ENCODE measurements around the gene TLR6. TPM values are rescaled to one million over a fixed set of nuclear protein-coding genes. Genes with fewer than 3 reads are reported as not detected.

The TLR6 gene
- total and polyA plus RNA-seq, 2 experiments from 2014 or later: 0.36 to 0.76 TPM

DNA sequence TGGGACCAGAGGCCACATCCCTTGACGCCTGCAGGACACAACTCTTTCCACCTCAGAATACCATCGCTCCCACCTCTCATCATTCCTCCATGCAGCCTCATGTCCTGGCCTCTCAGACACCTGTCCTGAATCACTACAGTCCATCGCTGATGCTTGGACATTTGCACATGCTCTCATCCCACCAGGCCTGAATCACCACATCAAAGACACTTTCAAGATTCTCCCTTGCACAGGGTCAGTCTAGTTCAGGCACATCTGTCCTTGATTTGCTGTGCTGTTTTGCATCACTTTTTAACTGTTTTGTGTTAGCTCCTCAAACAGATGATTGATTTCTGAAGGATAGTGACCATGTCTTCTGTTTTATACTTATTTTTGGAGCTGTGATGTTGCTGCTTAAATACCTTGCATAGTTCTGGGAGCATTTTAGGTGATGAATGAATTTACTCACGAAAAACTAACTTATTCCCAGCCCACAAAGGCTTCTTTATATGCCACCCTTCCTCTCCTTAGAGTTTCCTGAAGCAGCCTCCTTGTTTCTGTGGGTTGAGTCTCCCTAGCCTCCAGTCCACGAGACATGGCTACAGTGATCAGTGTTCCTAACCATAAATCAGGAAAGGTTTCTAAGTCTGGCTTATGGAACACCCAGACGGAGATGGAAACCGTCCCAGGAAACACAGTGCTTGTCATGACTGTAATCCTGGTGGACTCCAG is 13.6 kb upstream of the TLR6 start:
- 30 to 32% methylated on average over 7 of the region's 7 CpGs for WGBS, 2 experiments (ENCODE audit: low coverage in 1 of 2, low lambda C conversion rate in 2 of 2, missing lambda C conversion rate in 2 of 2)
- H3K4me1 ChIP-seq (ENCODE audit: insufficient read depth): peaks cover 63% of the 10 kb centered on the region
- H3K27ac ChIP-seq: peak overlapping the region; percentile 97
- DNase-seq: peak; percentile 57
- peaks cover 10% of the 10 kb centered on the region; the same call in 1 of the 2 replicates for H3K36me3 ChIP-seq (ENCODE audit: low read depth)
- H3F3A ChIP-seq (ENCODE audit: insufficient read depth): peaks cover 44% of the 10 kb centered on the region
- peak overlapping the region; percentile 90; the same call in 1 of the 2 replicates for H3K4me3 ChIP-seq
- peak overlapping the region; percentile 100 for H3K9ac ChIP-seq
- H3K27me3 ChIP-seq (replicated peaks; ENCODE audit: insufficient read depth): no peaks in the 10 kb centered on the region
- no peaks in the 10 kb centered on the region for H3K9me2 ChIP-seq (ENCODE audit: insufficient read depth)
- TF ChIP-seq EZH2 (IDR thresholded peaks at IDR 0.05; ENCODE audit: insufficient read depth, poor library complexity, severe bottlenecking): no peak
- TF ChIP-seq EZH2phosphoT487 (IDR thresholded peaks at IDR 0.05; ENCODE audit: insufficient read depth, low read depth): no peak
- peaks cover 75% of the 10 kb centered on the region for H3K79me2 ChIP-seq (ENCODE audit: insufficient read depth)
- in situ Hi-C loops (cut with MboI): no loop called here
- H4K20me1 ChIP-seq (ENCODE audit: insufficient read depth): peaks cover 15% of the 10 kb centered on the region; the same call in 1 of the 2 replicates
- H3K4me2 ChIP-seq (ENCODE audit: unreplicated experiment): peak overlapping the region; percentile 97
- H2AFZ ChIP-seq: no peak overlapping the region
- H3K9me3 ChIP-seq (ENCODE audit: low read depth): no peaks in the 10 kb centered on the region

GRCh38 chr4:38869511-38869910 is 12.9 kb upstream of the TLR6 start:
- peaks cover 44% of the 10 kb centered on the region for H3F3A ChIP-seq (ENCODE audit: insufficient read depth)
- peak overlapping the region; percentile 90 for H3K4me3 ChIP-seq
- peak; percentile 68 for DNase-seq
- peaks cover 10% of the 10 kb centered on the region; the same call in 1 of the 2 replicates for H3K36me3 ChIP-seq (ENCODE audit: low read depth)
- no peaks in the 10 kb centered on the region for H3K9me2 ChIP-seq (ENCODE audit: insufficient read depth)
- no peak for TF ChIP-seq EZH2 (IDR thresholded peaks at IDR 0.05; ENCODE audit: insufficient read depth, poor library complexity, severe bottlenecking)
- no peak for TF ChIP-seq EZH2phosphoT487 (IDR thresholded peaks at IDR 0.05; ENCODE audit: insufficient read depth, low read depth)
- in situ Hi-C loops (cut with MboI): no loop called here
- peaks cover 68% of the 10 kb centered on the region for H3K79me2 ChIP-seq (ENCODE audit: insufficient read depth)
- H3K4me1 ChIP-seq (ENCODE audit: insufficient read depth): peaks cover 59% of the 10 kb centered on the region
- peak overlapping the region; percentile 100 for H3K9ac ChIP-seq
- 36 to 40% methylated on average over 2 of the region's 2 CpGs for WGBS, 2 experiments (ENCODE audit: low coverage in 1 of 2, low lambda C conversion rate in 2 of 2, missing lambda C conversion rate in 2 of 2)
- peak overlapping the region; percentile 97 for H3K27ac ChIP-seq
- H2AFZ ChIP-seq: no peak overlapping the region
- H3K27me3 ChIP-seq (replicated peaks; ENCODE audit: insufficient read depth): no peaks in the 10 kb centered on the region
- H4K20me1 ChIP-seq (ENCODE audit: insufficient read depth): peaks cover 9% of the 10 kb centered on the region; the same call in 1 of the 2 replicates
- H3K4me2 ChIP-seq (ENCODE audit: unreplicated experiment): peak overlapping the region; percentile 97
- no peaks in the 10 kb centered on the region for H3K9me3 ChIP-seq (ENCODE audit: low read depth)

- peak overlapping the region; percentile 100 for H3K9ac ChIP-seq
- no peak overlapping the region for H2AFZ ChIP-seq
- H3K27me3 ChIP-seq (replicated peaks; ENCODE audit: insufficient read depth): no peaks in the 10 kb centered on the region
- peaks cover 6% of the 10 kb centered on the region; the same call in 1 of the 2 replicates for H4K20me1 ChIP-seq (ENCODE audit: insufficient read depth)
- H3K36me3 ChIP-seq (ENCODE audit: low read depth): peaks cover 7% of the 10 kb centered on the region; the same call in 1 of the 2 replicates
- no peak for TF ChIP-seq EZH2 (IDR thresholded peaks at IDR 0.05; ENCODE audit: insufficient read depth, poor library complexity, severe bottlenecking)
- no peak for TF ChIP-seq EZH2phosphoT487 (IDR thresholded peaks at IDR 0.05; ENCODE audit: insufficient read depth, low read depth)
- H3F3A ChIP-seq (ENCODE audit: insufficient read depth): peaks cover 41% of the 10 kb centered on the region
- in situ Hi-C loops (cut with MboI): no loop called here
- H3K79me2 ChIP-seq (ENCODE audit: insufficient read depth): peaks cover 56% of the 10 kb centered on the region
- DNase-seq: peak; percentile 72
- peak overlapping the region; percentile 97 for H3K4me2 ChIP-seq (ENCODE audit: unreplicated experiment)
- 1% methylated on average over 27 to 28 of the region's 30 CpGs for WGBS, 2 experiments (ENCODE audit: low coverage in 1 of 2, low lambda C conversion rate in 2 of 2, missing lambda C conversion rate in 2 of 2)
- peak overlapping the region; percentile 90 for H3K4me3 ChIP-seq
- H3K9me2 ChIP-seq (ENCODE audit: insufficient read depth): no peaks in the 10 kb centered on the region
- H3K9me3 ChIP-seq (ENCODE audit: low read depth): no peaks in the 10 kb centered on the region
- peaks cover 50% of the 10 kb centered on the region for H3K4me1 ChIP-seq (ENCODE audit: insufficient read depth)
- H3K27ac ChIP-seq: peak overlapping the region; percentile 97
Observed at GRCh38 chr4:38868059-38868960, 11.7 kb upstream of the TLR6 start.

DNA sequence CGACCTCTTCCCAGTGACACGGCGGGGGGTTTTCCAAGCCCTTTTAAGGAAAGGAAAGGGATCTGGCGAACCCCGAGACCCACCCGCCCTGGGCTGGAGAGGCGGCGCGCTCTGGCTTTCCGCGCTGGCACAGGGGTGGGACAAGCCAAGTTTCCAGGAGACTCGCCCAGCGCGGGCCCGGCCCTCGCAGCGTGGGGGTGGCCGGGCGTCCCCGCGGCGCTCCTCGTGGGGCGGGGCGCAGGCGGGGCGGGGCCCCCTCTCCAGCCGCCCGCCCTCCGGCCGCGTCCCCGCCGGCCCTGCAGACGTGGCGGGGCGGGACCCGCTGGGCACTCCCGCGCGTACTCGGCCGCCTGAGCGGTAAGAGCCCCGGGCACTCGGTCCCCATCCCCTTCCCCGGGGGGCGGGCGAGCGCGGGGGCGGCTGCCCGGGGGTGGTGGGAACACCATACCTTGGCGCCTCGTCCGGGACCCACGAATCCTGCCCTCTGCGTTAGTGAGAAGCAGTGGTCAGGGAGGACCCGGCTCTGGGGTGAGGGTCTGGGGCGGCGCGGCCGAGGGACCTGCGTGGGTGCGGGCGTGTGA is 11.0 kb upstream of the TLR6 start, which contains the start of gene FAM114A1:
Gene FAM114A1, plus strand, starts transcription at position 329 of the 581 bp plus-strand sequence. CDS start 10,273 bp downstream, outside the sequence.
- peak; percentile 95 for DNase-seq
- no peaks in the 10 kb centered on the region for H3K27me3 ChIP-seq (replicated peaks; ENCODE audit: insufficient read depth)
- H3K9me3 ChIP-seq (ENCODE audit: low read depth): no peaks in the 10 kb centered on the region
- H3K4me2 ChIP-seq (ENCODE audit: unreplicated experiment): peak within 1 kb of the TSS; percentile 97
- 1 to 3% methylated on average over 23 to 58 of the region's 66 CpGs for WGBS, 2 experiments (ENCODE audit: low coverage in 1 of 2, low lambda C conversion rate in 2 of 2, missing lambda C conversion rate in 2 of 2)
- peaks cover 36% of the 10 kb centered on the region for H3F3A ChIP-seq (ENCODE audit: insufficient read depth)
- H3K4me1 ChIP-seq (ENCODE audit: insufficient read depth): peaks cover 42% of the 10 kb centered on the region
- TF ChIP-seq EZH2phosphoT487 (IDR thresholded peaks at IDR 0.05; ENCODE audit: insufficient read depth, low read depth) (no peak), EZH2 (IDR thresholded peaks at IDR 0.05; ENCODE audit: insufficient read depth, poor library complexity, severe bottlenecking) (no peak)
- peak within 1 kb of the TSS; percentile 100 for H3K9ac ChIP-seq
- H4K20me1 ChIP-seq (ENCODE audit: insufficient read depth): peaks cover 6% of the 10 kb centered on the region; the same call in 1 of the 2 replicates
- H3K9me2 ChIP-seq (ENCODE audit: insufficient read depth): no peaks in the 10 kb centered on the region
- peaks cover 48% of the 10 kb centered on the region for H3K79me2 ChIP-seq (ENCODE audit: insufficient read depth)
- H3K4me3 ChIP-seq: peak within 1 kb of the TSS; percentile 90
- H3K27ac ChIP-seq: peak within 1 kb of the TSS; percentile 97
- peak within 1 kb of the TSS; percentile 98 for H2AFZ ChIP-seq
- peaks cover 4% of the 10 kb centered on the region; the same call in 1 of the 2 replicates for H3K36me3 ChIP-seq (ENCODE audit: low read depth)
- in situ Hi-C loops (cut with MboI): no loop called here

Data from GM23248 (cell line).